ENCODE results near the gene NFASC.

DNA sequence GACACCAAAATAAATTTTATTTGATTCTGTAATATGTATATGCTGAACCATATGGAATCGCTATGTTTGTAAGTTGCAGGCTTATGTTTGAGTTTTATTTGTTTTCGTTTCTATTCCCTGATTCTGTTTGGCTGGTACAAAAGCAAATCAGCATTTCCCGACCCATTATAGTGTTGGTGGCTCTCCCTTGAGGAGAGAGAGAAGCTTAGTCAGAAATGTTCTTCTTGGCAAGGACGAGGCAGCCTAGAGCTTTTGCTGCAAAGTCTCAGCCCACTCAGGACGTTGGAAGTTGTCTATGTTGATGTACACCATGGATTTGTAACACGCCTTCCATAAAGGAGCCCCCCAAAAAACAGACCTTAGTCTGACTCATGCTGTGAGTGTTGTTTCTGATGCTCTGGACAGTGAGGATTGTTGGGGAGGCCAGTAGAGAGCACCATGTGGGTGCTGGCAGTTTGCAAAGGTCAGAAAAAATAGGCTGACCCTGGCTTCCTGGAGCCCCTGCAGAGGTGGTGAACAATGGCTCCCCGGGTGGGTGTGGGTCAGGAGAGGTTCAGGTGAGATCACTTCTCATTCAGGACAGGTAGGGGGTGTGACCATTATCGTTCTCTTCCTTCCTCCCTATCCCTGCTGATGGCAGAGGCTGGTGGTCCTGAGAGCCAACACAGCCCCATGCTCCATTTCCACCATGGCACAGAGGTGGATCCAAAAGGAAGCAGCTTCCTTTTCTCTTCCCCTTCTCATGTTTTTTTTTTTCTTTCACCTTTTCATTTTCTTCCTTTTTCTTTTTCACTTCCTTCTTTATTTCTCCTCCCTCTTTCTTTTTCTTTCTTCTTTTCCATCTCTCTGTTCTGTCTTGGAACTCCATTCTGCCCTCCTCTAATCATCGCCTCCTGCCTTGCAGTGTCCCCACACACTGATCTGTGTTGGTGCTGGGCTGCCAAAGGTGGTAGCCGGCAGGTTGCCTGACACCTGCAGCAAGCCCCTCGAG is 88.0 kb downstream of the NFASC start:
- no peak for TF ChIP-seq POLR2A (IDR thresholded peaks at IDR 0.05)
- no peak for TF ChIP-seq CTCF (IDR thresholded peaks at IDR 0.05)

Measured in testis (tissue), 2 donors.